HG03039 (cell line): ENCODE measurements around the gene KRTAP10-2.

Experiments
- ATAC-seq: cut with Tn5 transposase; IDR thresholded peaks from one replicate; pipeline ENCODE4 v1.9.1; 2021; ENCODE audit warnings: mild to moderate bottlenecking, moderate library complexity; ENCODE audit not compliant: unreplicated experiment

KRTAP10-2 gene

GRCh38 chr21:44515359-44516165 is 35.7 kb downstream of the KRTAP10-2 start:
- no peak for ATAC-seq

- no peak for ATAC-seq
Observed at GRCh38 chr21:44514746-44515358, 36.5 kb downstream of the KRTAP10-2 start.

GRCh38 chr21:44514218-44514520 is 37.1 kb downstream of the KRTAP10-2 start:
- ATAC-seq, result no peak

GRCh38 chr21:44513389-44514217 is 37.7 kb downstream of the KRTAP10-2 start:
- no peak for ATAC-seq

- ATAC-seq, result no peak
Observed at GRCh38 chr21:44512496-44513388, 38.6 kb downstream of the KRTAP10-2 start.

GRCh38 chr21:44511938-44512275 is 39.4 kb downstream of the KRTAP10-2 start:
- ATAC-seq, result no peak

GRCh38 chr21:44511219-44511937 is 39.9 kb downstream of the KRTAP10-2 start:
- no peak for ATAC-seq

GRCh38 chr21:44510508-44511218 is 40.6 kb downstream of the KRTAP10-2 start:
- ATAC-seq, result no peak

- no peak for ATAC-seq
Observed at GRCh38 chr21:44510109-44510507, 41.2 kb downstream of the KRTAP10-2 start.

GRCh38 chr21:44509539-44509938 is 41.8 kb downstream of the KRTAP10-2 start:
- ATAC-seq, result no peak

GRCh38 chr21:44508711-44509445 is 42.4 kb downstream of the KRTAP10-2 start:
- ATAC-seq, result no peak

GRCh38 chr21:44508426-44508710 is 42.9 kb downstream of the KRTAP10-2 start:
- ATAC-seq, result no peak

- no peak for ATAC-seq
Observed at GRCh38 chr21:44507673-44508425, 43.5 kb downstream of the KRTAP10-2 start.

- ATAC-seq, result no peak
Observed at GRCh38 chr21:44506279-44507255, 44.7 kb downstream of the KRTAP10-2 start.

GRCh38 chr21:44505673-44506278 is 45.5 kb downstream of the KRTAP10-2 start:
- no peak for ATAC-seq

GRCh38 chr21:44503901-44504399 is 47.4 kb downstream of the KRTAP10-2 start:
- no peak for ATAC-seq
